ENCODE measurements around the gene OR2AG2. TPM values are rescaled to one million over a fixed set of nuclear protein-coding genes. Genes with fewer than 3 reads are reported as not detected.

Gene OR2AG2
- total RNA-seq, 1 donor from 2014 or later = under 0.01 TPM

DNA sequence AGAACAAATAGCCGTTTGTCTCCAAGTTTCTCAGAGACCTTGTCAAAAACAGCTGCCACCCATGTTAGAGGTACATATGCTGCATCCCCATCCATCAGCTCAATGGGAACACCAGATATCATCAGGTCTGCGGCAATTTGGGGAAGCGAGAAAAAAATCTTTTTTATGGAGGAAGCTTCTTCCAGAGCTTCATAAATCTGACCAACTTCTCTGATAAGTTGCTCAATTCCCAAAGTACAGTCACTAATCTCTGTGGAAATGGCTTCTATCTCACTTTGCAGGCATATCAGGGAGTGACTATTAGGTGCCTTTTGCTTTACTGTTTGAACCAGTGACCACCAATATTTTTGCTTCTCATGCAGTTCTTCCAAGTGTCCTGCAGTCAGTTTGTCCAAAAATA is 54.4 kb downstream of the OR2AG2 start:
- FAIRE-seq = no peak
- no peak overlapping the region for H3K4me3 ChIP-seq (ENCODE audit: low read depth, low read length)
- H3K27me3 ChIP-seq (ENCODE audit: control insufficient read depth, insufficient read depth, low read length) = no peaks in the 10 kb centered on the region
- TF ChIP-seq, protein P1, sequence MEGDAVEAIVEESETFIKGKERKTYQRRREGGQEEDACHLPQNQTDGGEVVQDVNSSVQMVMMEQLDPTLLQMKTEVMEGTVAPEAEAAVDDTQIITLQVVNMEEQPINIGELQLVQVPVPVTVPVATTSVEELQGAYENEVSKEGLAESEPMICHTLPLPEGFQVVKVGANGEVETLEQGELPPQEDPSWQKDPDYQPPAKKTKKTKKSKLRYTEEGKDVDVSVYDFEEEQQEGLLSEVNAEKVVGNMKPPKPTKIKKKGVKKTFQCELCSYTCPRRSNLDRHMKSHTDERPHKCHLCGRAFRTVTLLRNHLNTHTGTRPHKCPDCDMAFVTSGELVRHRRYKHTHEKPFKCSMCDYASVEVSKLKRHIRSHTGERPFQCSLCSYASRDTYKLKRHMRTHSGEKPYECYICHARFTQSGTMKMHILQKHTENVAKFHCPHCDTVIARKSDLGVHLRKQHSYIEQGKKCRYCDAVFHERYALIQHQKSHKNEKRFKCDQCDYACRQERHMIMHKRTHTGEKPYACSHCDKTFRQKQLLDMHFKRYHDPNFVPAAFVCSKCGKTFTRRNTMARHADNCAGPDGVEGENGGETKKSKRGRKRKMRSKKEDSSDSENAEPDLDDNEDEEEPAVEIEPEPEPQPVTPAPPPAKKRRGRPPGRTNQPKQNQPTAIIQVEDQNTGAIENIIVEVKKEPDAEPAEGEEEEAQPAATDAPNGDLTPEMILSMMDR (IDR thresholded peaks at IDR 0.05; ENCODE audit: insufficient read depth, low read length, severe bottlenecking) = no peak
- no peaks in the 10 kb centered on the region for H3K36me3 ChIP-seq (ENCODE audit: control insufficient read depth, insufficient read depth, low read length)
- DNase-seq (ENCODE audit: low read depth) = no peak

Other genes with a start within 250 kb of the OR2AG2 start
- gene RRP8, start 168.4 kb downstream of the OR2AG2 start, total RNA-seq = 10.3 and 10.5 TPM in 2 replicates
- 47.0 and 70.3 TPM in 2 replicates for gene ILK, start 168.2 kb downstream of the OR2AG2 start, total RNA-seq
- 43.2 and 70.2 TPM in 2 replicates for gene TAF10, start 159.8 kb downstream of the OR2AG2 start, total RNA-seq
- gene TPP1, start 152.6 kb downstream of the OR2AG2 start, total RNA-seq = 23.7 and 40.8 TPM in 2 replicates
- gene DCHS1, start 116.2 kb downstream of the OR2AG2 start, total RNA-seq = 0.26 TPM in 2 replicates
- gene MRPL17, start 88.6 kb downstream of the OR2AG2 start, total RNA-seq = 44.5 and 63.7 TPM in 2 replicates
- not detected in 2 replicates for gene OR2AG1, start 11.0 kb upstream of the OR2AG2 start, total RNA-seq
- gene OR6A2, start 27.7 kb upstream of the OR2AG2 start, total RNA-seq = under 0.01 and 0.26 TPM in 2 replicates
- not detected in 2 replicates for gene OR10A5, start 73.7 kb upstream of the OR2AG2 start, total RNA-seq
- not detected in 2 replicates for gene OR10A2, start 91.1 kb upstream of the OR2AG2 start, total RNA-seq
- gene OR10A4, start 104.6 kb upstream of the OR2AG2 start, total RNA-seq = not detected in 2 replicates
- gene OR2D2, start 120.5 kb upstream of the OR2AG2 start, total RNA-seq = 0.26 TPM in 1 of 2 replicates, not detected in the other
- gene OR2D3, start 149.0 kb upstream of the OR2AG2 start, total RNA-seq = not detected in 2 replicates
- 4.7 and 6.1 TPM in 2 replicates for gene ZNF215, start 154.4 kb upstream of the OR2AG2 start, total RNA-seq
- gene ZNF214, start 248.4 kb upstream of the OR2AG2 start, total RNA-seq = 2.6 and 3.2 TPM in 2 replicates
- gene NLRP14, start 248.5 kb upstream of the OR2AG2 start, total RNA-seq = under 0.01 and 0.13 TPM in 2 replicates

Measured in bronchial epithelial cell (primary cell).